Ascending aorta (tissue), 2 donors: ENCODE data around the gene ADAM23. TPM values are rescaled to one million over a fixed set of nuclear protein-coding genes. Genes with fewer than 3 reads are reported as not detected.

Experiments
- DNase-seq, 2 donors: peaks; one replicate each; pipeline ENCODE4 v3.0.0-alpha.2; 2019; ENCODE audit warnings: low spot score in 2 of 2
- H3K27ac ChIP-seq, 2 donors: fragments of 200-600 bp; sonication (generic); one replicate each; pipeline ENCODE4 v1.5.1; 2016 to 2017; ENCODE audit warnings: mild to moderate bottlenecking in 1 of 2
- H3K27me3 ChIP-seq: fragments of 200-600 bp; sonication (generic); one replicate; pipeline ENCODE4 v1.5.1; 2017
- H3K36me3 ChIP-seq, 2 donors: fragments of 200-600 bp; sonication (generic); one replicate each; pipeline ENCODE4 v1.5.1; 2016
- H3K4me1 ChIP-seq, 2 donors: fragments of 200-600 bp; sonication (generic); one replicate each; pipeline ENCODE4 v1.5.1; 2016 to 2017; ENCODE audit warnings: mild to moderate bottlenecking in 1 of 2
- H3K4me3 ChIP-seq, 2 donors: fragments of 200-600 bp; sonication (generic); one replicate each; pipeline ENCODE4 v1.5.1; 2016 to 2017; ENCODE audit warnings: mild to moderate bottlenecking in 1 of 2
- H3K9me3 ChIP-seq, 2 donors: fragments of 200-600 bp; sonication (generic); one replicate each; pipeline ENCODE4 v1.5.1; 2016
- intact Hi-C: fragments of 100-400 bp; cut with DNase I; formaldehyde crosslinking; loops from one replicate; pipeline ENCODE4 v1.15.1; 2023
- total RNA-seq: library from RNA; depleted of rRNA; stranded (reverse); fragments of >200 nt; gene quantifications from one replicate; pipeline ENCODE4 v1.1.0, GENCODE V29; 2016
- TF ChIP-seq, protein P1 (sequence below), 3 experiments: fragments of 200-600 bp in 2 of 3; fragments of 450-650 bp in 1 of 3; sonication (generic) in 2 of 3; IDR thresholded peaks; one replicate each; pipeline ENCODE4 v1.5.1; 2016 to 2019; ENCODE audit warnings: antibody characterized with exemption in 3 of 3, mild to moderate bottlenecking in 1 of 3, moderate library complexity in 1 of 3

ADAM23 gene
- total RNA-seq, 1 donor from 2014 or later = 2.3 TPM

GRCh38 chr2:206610451-206610850 is 167.1 kb downstream of the ADAM23 start:
- H3K27me3 ChIP-seq = no peaks in the 10 kb centered on the region
- intact Hi-C loops = no loop called here
- TF ChIP-seq, protein P1, sequence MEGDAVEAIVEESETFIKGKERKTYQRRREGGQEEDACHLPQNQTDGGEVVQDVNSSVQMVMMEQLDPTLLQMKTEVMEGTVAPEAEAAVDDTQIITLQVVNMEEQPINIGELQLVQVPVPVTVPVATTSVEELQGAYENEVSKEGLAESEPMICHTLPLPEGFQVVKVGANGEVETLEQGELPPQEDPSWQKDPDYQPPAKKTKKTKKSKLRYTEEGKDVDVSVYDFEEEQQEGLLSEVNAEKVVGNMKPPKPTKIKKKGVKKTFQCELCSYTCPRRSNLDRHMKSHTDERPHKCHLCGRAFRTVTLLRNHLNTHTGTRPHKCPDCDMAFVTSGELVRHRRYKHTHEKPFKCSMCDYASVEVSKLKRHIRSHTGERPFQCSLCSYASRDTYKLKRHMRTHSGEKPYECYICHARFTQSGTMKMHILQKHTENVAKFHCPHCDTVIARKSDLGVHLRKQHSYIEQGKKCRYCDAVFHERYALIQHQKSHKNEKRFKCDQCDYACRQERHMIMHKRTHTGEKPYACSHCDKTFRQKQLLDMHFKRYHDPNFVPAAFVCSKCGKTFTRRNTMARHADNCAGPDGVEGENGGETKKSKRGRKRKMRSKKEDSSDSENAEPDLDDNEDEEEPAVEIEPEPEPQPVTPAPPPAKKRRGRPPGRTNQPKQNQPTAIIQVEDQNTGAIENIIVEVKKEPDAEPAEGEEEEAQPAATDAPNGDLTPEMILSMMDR (IDR thresholded peaks at IDR 0.05) = no peak
- no peak overlapping the region for H3K27ac ChIP-seq
- H3K9me3 ChIP-seq = no peaks in the 10 kb centered on the region
- H3K4me1 ChIP-seq = no peaks in the 10 kb centered on the region
- no peaks in the 10 kb centered on the region for H3K36me3 ChIP-seq
- no peak for DNase-seq
- no peak overlapping the region for H3K4me3 ChIP-seq

DNA sequence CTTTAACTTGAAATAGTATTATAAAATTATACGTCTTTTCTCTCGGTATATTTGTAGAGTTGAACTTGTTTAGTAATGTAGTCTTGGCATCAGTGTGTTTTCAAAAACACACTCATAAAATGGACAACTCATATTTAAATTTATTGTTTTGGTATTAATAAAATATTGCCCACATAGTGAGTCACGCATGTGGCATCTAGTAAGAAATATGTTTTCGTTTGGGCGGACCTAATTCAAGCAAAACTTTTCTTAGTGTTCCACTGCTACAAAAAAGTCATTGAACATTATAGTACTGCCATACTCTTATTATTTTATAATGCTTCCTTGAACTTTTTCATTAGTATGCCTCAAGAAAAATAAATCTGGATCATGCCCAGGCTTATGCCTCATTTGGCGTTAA is 167.9 kb downstream of the ADAM23 start:
- Histone ChIP-seq H3K4me3 (no peak overlapping the region), H3K36me3 (no peaks in the 10 kb centered on the region), H3K27me3 (no peaks in the 10 kb centered on the region), H3K27ac (no peak overlapping the region), H3K4me1 (no peaks in the 10 kb centered on the region), H3K9me3 (no peaks in the 10 kb centered on the region)
- no peak for DNase-seq
- intact Hi-C loops = no loop called here
- TF ChIP-seq, protein P1 (IDR thresholded peaks at IDR 0.05) = no peak

- TF ChIP-seq, protein P1 (IDR thresholded peaks at IDR 0.05) = no peak
- Histone ChIP-seq H3K9me3 (no peaks in the 10 kb centered on the region), H3K4me1 (no peaks in the 10 kb centered on the region), H3K36me3 (no peaks in the 10 kb centered on the region), H3K27ac (no peak overlapping the region), H3K4me3 (no peak overlapping the region), H3K27me3 (no peaks in the 10 kb centered on the region)
- intact Hi-C loops = no loop called here
- no peak for DNase-seq
These were observed 168.4 kb downstream of the ADAM23 start for GRCh38 chr2:206611736-206612135.

GRCh38 chr2:206614811-206615210 is 171.5 kb downstream of the ADAM23 start:
- H3K9me3 ChIP-seq = no peaks in the 10 kb centered on the region
- H3K27ac ChIP-seq = no peak overlapping the region
- H3K4me1 ChIP-seq = no peaks in the 10 kb centered on the region
- DNase-seq = no peak
- no peaks in the 10 kb centered on the region for H3K27me3 ChIP-seq
- intact Hi-C loops = no loop called here
- TF ChIP-seq, protein P1 (IDR thresholded peaks at IDR 0.05) = no peak
- no peaks in the 10 kb centered on the region for H3K36me3 ChIP-seq
- H3K4me3 ChIP-seq = no peak overlapping the region

DNA sequence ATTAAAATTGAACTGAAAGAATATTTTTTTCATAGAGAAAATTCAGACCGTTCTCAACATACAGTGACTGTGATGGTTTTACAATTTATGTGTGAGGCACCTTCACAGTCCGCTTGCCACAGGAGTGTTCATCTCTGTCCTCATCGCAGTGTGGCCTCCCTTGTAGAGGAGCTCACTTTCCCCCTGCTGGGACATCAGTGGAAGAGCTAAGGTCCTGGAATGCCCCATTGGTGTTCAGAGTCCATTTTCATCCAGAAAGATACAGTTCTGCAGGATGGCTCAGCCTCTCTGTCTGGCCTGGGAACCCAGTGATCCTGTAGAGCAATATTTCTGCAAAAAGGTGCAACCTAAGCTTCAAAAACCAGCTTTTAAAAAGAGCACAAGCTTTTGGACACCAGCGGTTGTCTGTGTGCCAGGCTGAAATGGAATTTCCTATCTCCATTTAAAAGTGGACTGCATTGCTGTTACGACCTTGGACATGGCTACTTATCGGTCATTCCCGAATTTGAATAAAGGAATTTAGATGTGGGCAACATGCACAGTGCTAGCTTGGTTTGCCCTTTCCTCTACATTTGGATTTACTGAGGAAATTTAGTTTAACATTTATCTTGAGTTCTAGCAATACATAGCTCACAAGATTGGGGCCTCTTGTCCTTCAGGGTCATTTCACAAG is 172.2 kb downstream of the ADAM23 start:
- no peak overlapping the region for H3K27ac ChIP-seq
- DNase-seq = no peak
- TF ChIP-seq, protein P1 (IDR thresholded peaks at IDR 0.05) = no peak
- H3K36me3 ChIP-seq = no peaks in the 10 kb centered on the region
- no peaks in the 10 kb centered on the region for H3K9me3 ChIP-seq
- H3K4me3 ChIP-seq = no peak overlapping the region
- intact Hi-C loops = no loop called here
- no peaks in the 10 kb centered on the region for H3K27me3 ChIP-seq
- no peaks in the 10 kb centered on the region for H3K4me1 ChIP-seq

- TF ChIP-seq, protein P1 (IDR thresholded peaks at IDR 0.05) = no peak
- Histone ChIP-seq H3K27ac (no peak overlapping the region), H3K36me3 (no peaks in the 10 kb centered on the region), H3K4me3 (no peak overlapping the region), H3K27me3 (no peaks in the 10 kb centered on the region), H3K4me1 (no peaks in the 10 kb centered on the region), H3K9me3 (no peaks in the 10 kb centered on the region)
- intact Hi-C loops = no loop called here
- no peak for DNase-seq
These were observed 172.8 kb downstream of the ADAM23 start for GRCh38 chr2:206616151-206616550.
